ENCODE measurements around the gene SEC14L6.

Gene SEC14L6

DNA sequence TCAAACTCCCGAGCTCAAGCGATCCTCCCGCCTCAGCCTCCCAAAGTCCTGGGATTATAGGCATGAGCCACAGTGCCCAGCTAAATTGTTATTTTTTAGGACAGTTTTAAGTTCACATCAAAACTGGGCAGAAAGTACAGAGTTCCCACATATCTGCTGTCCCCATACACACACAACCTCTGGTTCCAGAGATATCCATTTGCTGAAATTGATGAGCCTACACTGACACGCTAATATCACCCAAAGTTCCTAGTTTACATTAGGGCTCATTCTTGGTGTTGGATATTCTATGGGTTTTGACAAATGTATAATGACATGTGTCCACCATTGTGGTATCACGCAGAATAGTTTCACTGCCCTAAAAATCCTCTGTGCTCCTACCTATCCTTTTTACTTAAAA lies 38.3 kb downstream of the SEC14L6 start:
- DNase-seq (ENCODE audit: extremely low read depth, low read depth): no peak
- no peak for TF ChIP-seq CTCF (IDR thresholded peaks at IDR 0.05; ENCODE audit: low read depth, low read length, missing control alignments)
- no peak overlapping the region for H3K4me3 ChIP-seq (replicated peaks; ENCODE audit: low read depth, low read length)

DNA sequence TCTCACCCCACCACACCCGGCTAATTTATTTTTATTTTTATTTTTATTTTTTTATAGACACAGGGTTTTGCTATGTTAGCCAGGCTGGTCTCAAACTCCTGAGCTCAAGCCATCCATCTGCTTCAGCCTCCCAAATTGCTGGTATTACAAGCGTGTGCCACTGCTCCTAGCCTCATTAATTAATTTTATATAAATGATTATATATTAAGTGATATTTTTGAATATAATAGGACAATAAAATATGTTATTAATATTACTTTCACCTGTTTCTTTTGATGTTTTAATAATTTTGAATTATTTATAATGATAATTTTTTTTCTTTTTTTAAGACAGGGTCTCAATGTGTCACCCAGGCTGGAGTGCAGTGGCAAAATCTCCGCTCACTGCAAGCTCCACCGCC lies 38.9 kb downstream of the SEC14L6 start:
- no peak for DNase-seq (ENCODE audit: extremely low read depth, low read depth)
- no peak overlapping the region for H3K4me3 ChIP-seq (replicated peaks; ENCODE audit: low read depth, low read length)
- no peak for TF ChIP-seq CTCF (IDR thresholded peaks at IDR 0.05; ENCODE audit: low read depth, low read length, missing control alignments)

- no peak for DNase-seq (ENCODE audit: extremely low read depth, low read depth)
- H3K4me3 ChIP-seq (replicated peaks; ENCODE audit: low read depth, low read length): no peak overlapping the region
- no peak for TF ChIP-seq CTCF (IDR thresholded peaks at IDR 0.05; ENCODE audit: low read depth, low read length, missing control alignments)
Observed at GRCh38 chr22:30506507-30506968, 40.0 kb downstream of the SEC14L6 start.

GRCh38 chr22:30503551-30503950 lies 43.0 kb downstream of the SEC14L6 start:
- DNase-seq (ENCODE audit: extremely low read depth, low read depth): no peak
- TF ChIP-seq CTCF (IDR thresholded peaks at IDR 0.05; ENCODE audit: low read depth, low read length, missing control alignments): no peak
- H3K4me3 ChIP-seq (replicated peaks; ENCODE audit: low read depth, low read length): no peak overlapping the region

DNA sequence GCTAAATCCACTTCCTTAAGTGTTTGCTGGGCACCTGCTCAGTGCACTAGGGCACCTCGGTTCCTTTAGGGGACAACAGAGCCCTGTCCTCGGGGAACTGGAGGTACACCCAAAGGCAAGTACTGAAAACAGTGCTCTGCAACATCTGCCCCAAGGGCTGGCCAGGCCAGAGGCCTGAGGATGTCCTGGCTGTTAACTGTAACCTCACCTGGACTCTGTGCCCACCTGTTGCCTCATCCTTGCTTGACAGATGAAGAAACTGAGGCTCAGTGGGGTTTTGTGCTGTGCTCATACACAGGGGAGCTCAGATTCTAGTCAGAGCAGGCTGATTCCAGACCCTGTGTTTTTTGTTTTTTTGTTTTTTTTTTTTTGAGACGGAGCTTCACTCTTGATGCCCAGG lies 43.6 kb downstream of the SEC14L6 start:
- DNase-seq (ENCODE audit: extremely low read depth, low read depth): no peak
- H3K4me3 ChIP-seq (replicated peaks; ENCODE audit: low read depth, low read length): no peak overlapping the region
- TF ChIP-seq CTCF (IDR thresholded peaks at IDR 0.05; ENCODE audit: low read depth, low read length, missing control alignments): no peak

GRCh38 chr22:30502153-30502552 lies 44.4 kb downstream of the SEC14L6 start:
- no peak for DNase-seq (ENCODE audit: extremely low read depth, low read depth)
- no peak for TF ChIP-seq CTCF (IDR thresholded peaks at IDR 0.05; ENCODE audit: low read depth, low read length, missing control alignments)
- no peak overlapping the region for H3K4me3 ChIP-seq (replicated peaks; ENCODE audit: low read depth, low read length)

DNA sequence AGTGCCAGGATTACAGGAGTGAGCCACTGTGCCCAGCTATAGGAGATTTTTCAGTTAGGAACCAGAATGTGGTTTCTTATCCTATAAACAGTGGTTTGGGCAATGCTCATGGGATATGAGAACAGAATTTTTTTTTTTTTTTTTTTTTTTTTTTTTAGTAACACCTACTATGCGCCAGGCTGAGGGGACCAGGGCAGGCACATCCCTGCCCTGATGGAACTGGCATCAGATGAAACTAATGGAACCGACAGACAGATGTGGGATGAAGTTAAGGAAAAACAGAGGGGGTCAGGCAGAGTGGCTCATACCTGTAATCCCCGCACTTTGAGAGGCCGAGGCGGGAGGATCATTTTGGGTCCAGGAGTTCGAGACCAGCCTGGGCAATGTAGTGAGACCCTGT lies 45.9 kb downstream of the SEC14L6 start:
- no peak overlapping the region for H3K4me3 ChIP-seq (replicated peaks; ENCODE audit: low read depth, low read length)
- no peak for DNase-seq (ENCODE audit: extremely low read depth, low read depth)
- no peak for TF ChIP-seq CTCF (IDR thresholded peaks at IDR 0.05; ENCODE audit: low read depth, low read length, missing control alignments)

Measured in HFF-Myc (cell line).